IPS-15b (cell line): ENCODE data around the gene KCNQ1OT1.

Source experiments
- H3K27me3 ChIP-seq: one replicate; pipeline ENCODE4 v1.6.1; 2013; ENCODE audit warnings: low read length; ENCODE audit not compliant: control insufficient read depth, insufficient read depth
- H3K36me3 ChIP-seq: one replicate; pipeline ENCODE4 v1.6.1; 2013; ENCODE audit warnings: low read length; ENCODE audit not compliant: control insufficient read depth, insufficient read depth
- H3K4me1 ChIP-seq: one replicate; pipeline ENCODE4 v1.6.1; 2013; ENCODE audit warnings: mild to moderate bottlenecking, low read length; ENCODE audit not compliant: control insufficient read depth, insufficient read depth
- H3K4me3 ChIP-seq: one replicate; pipeline ENCODE4 v1.5.1; 2013; ENCODE audit warnings: low read depth, low read length
- H3K9ac ChIP-seq: one replicate; pipeline ENCODE4 v1.6.1; 2013; ENCODE audit warnings: low read depth, mild to moderate bottlenecking, low read length
- H3K9me3 ChIP-seq: one replicate; pipeline ENCODE4 v1.6.1; 2013; ENCODE audit warnings: mild to moderate bottlenecking, low read length; ENCODE audit not compliant: control insufficient read depth, insufficient read depth

The KCNQ1OT1 gene

GRCh38 chr11:2569731-2570210, 130.0 kb downstream of the KCNQ1OT1 start:
- Histone ChIP-seq H3K4me1 (no peaks in the 10 kb centered on the region), H3K36me3 (no peaks in the 10 kb centered on the region), H3K9ac (no peak overlapping the region), H3K4me3 (no peak overlapping the region), H3K27me3 (peaks cover 5% of the 10 kb centered on the region), H3K9me3 (no peaks in the 10 kb centered on the region)

GRCh38 chr11:2569321-2569721, 130.5 kb downstream of the KCNQ1OT1 start:
- Histone ChIP-seq H3K4me1 (no peaks in the 10 kb centered on the region), H3K9me3 (no peaks in the 10 kb centered on the region), H3K27me3 (peaks cover 7% of the 10 kb centered on the region), H3K36me3 (no peaks in the 10 kb centered on the region), H3K4me3 (no peak overlapping the region), H3K9ac (no peak overlapping the region)

GRCh38 chr11:2567026-2567671, 132.6 kb downstream of the KCNQ1OT1 start:
- H3K9ac ChIP-seq = no peak overlapping the region
- no peak overlapping the region for H3K4me3 ChIP-seq
- no peaks in the 10 kb centered on the region for H3K4me1 ChIP-seq
- peaks cover 7% of the 10 kb centered on the region for H3K27me3 ChIP-seq
- H3K36me3 ChIP-seq = no peaks in the 10 kb centered on the region
- no peaks in the 10 kb centered on the region for H3K9me3 ChIP-seq

- H3K27me3 ChIP-seq = peaks cover 7% of the 10 kb centered on the region
- H3K9me3 ChIP-seq = no peaks in the 10 kb centered on the region
- H3K36me3 ChIP-seq = no peaks in the 10 kb centered on the region
- H3K4me1 ChIP-seq = no peaks in the 10 kb centered on the region
- H3K9ac ChIP-seq = no peak overlapping the region
- no peak overlapping the region for H3K4me3 ChIP-seq
These were observed 133.4 kb downstream of the KCNQ1OT1 start for GRCh38 chr11:2566223-2567025.

- Histone ChIP-seq H3K4me3 (no peak overlapping the region), H3K27me3 (peaks cover 7% of the 10 kb centered on the region), H3K4me1 (no peaks in the 10 kb centered on the region), H3K9me3 (no peaks in the 10 kb centered on the region), H3K9ac (no peak overlapping the region), H3K36me3 (no peaks in the 10 kb centered on the region)
These were observed 134.2 kb downstream of the KCNQ1OT1 start for GRCh38 chr11:2565447-2566222.

- Histone ChIP-seq H3K27me3 (peaks cover 7% of the 10 kb centered on the region), H3K9me3 (no peaks in the 10 kb centered on the region), H3K9ac (no peak overlapping the region), H3K36me3 (no peaks in the 10 kb centered on the region), H3K4me1 (no peaks in the 10 kb centered on the region), H3K4me3 (no peak overlapping the region)
These were observed 135.0 kb downstream of the KCNQ1OT1 start for GRCh38 chr11:2564588-2565425.

- Histone ChIP-seq H3K27me3 (peaks cover 7% of the 10 kb centered on the region), H3K36me3 (no peaks in the 10 kb centered on the region), H3K4me1 (no peaks in the 10 kb centered on the region), H3K9me3 (no peaks in the 10 kb centered on the region), H3K4me3 (no peak overlapping the region), H3K9ac (no peak overlapping the region)
These were observed 135.7 kb downstream of the KCNQ1OT1 start for GRCh38 chr11:2564008-2564530.

- Histone ChIP-seq H3K4me1 (no peaks in the 10 kb centered on the region), H3K4me3 (no peak overlapping the region), H3K36me3 (no peaks in the 10 kb centered on the region), H3K9ac (no peak overlapping the region), H3K27me3 (peaks cover 7% of the 10 kb centered on the region), H3K9me3 (no peaks in the 10 kb centered on the region)
These were observed 136.4 kb downstream of the KCNQ1OT1 start for GRCh38 chr11:2563213-2564007.

- H3K4me1 ChIP-seq = no peaks in the 10 kb centered on the region
- H3K27me3 ChIP-seq = peaks cover 7% of the 10 kb centered on the region
- H3K36me3 ChIP-seq = no peaks in the 10 kb centered on the region
- H3K4me3 ChIP-seq = no peak overlapping the region
- no peak overlapping the region for H3K9ac ChIP-seq
- H3K9me3 ChIP-seq = no peaks in the 10 kb centered on the region
These were observed 136.9 kb downstream of the KCNQ1OT1 start for GRCh38 chr11:2562890-2563212.

GRCh38 chr11:2561696-2562581, 137.9 kb downstream of the KCNQ1OT1 start:
- Histone ChIP-seq H3K4me1 (no peaks in the 10 kb centered on the region), H3K27me3 (peaks cover 7% of the 10 kb centered on the region), H3K9me3 (no peaks in the 10 kb centered on the region), H3K4me3 (no peak overlapping the region), H3K9ac (no peak overlapping the region), H3K36me3 (no peaks in the 10 kb centered on the region)
